Karpas-422 (cell line): ENCODE measurements around the gene UCK2. TPM values are rescaled to one million over a fixed set of nuclear protein-coding genes. Genes with fewer than 3 reads are reported as not detected.

Source experiments
- DNase-seq: peaks from one replicate; pipeline ENCODE4 v3.0.0-alpha.2; 2015
- H2AFZ ChIP-seq: fragments of 200-600 bp; sonication (generic); 2 replicates; pipeline ENCODE4 v1.6.1; 2014; ENCODE audit warnings: antibody characterized with exemption, low read length, mixed read lengths
- H3K27ac ChIP-seq: fragments of 200-600 bp; sonication (generic); 2 replicates; pipeline ENCODE4 v1.5.1; 2014; ENCODE audit warnings: mild to moderate bottlenecking, low read length, moderate library complexity
- H3K27me3 ChIP-seq: fragments of 200-600 bp; sonication (generic); 2 replicates; pipeline ENCODE4 v1.6.1; 2014; ENCODE audit warnings: low read length, mixed read lengths
- H3K36me3 ChIP-seq: fragments of 200-600 bp; sonication (generic); 2 replicates; pipeline ENCODE4 v1.6.1; 2014; ENCODE audit warnings: low read length, mixed read lengths; ENCODE audit not compliant: insufficient read depth
- H3K4me1 ChIP-seq: fragments of 200-600 bp; sonication (generic); 2 replicates; pipeline ENCODE4 v1.6.1; 2014; ENCODE audit warnings: mild to moderate bottlenecking, low read length, mixed read lengths
- H3K4me2 ChIP-seq: fragments of 200-600 bp; sonication (generic); 2 replicates; pipeline ENCODE4 v1.6.1; 2014; ENCODE audit warnings: low read length, low read depth, mild to moderate bottlenecking; ENCODE audit not compliant: poor library complexity, severe bottlenecking
- H3K4me3 ChIP-seq: fragments of 200-600 bp; sonication (generic); 2 replicates; pipeline ENCODE4 v1.5.1; 2014; ENCODE audit warnings: mild to moderate bottlenecking, antibody characterized with exemption, low read length, mixed read lengths
- H3K79me2 ChIP-seq: fragments of 200-600 bp; sonication (generic); 2 replicates; pipeline ENCODE4 v1.6.1; 2014; ENCODE audit warnings: mild to moderate bottlenecking, low read length, mixed read lengths
- H3K9ac ChIP-seq: fragments of 200-600 bp; sonication (generic); 2 replicates; pipeline ENCODE4 v1.6.0; 2014; ENCODE audit warnings: low read length
- H3K9me2 ChIP-seq: fragments of 200-600 bp; sonication (generic), shearing (Covaris generic); replicated peaks from 2 replicates; pipeline ENCODE4 v1.6.0; 2014; ENCODE audit warnings: mild to moderate bottlenecking, low read length, moderate library complexity; ENCODE audit not compliant: insufficient read depth
- H3K9me3 ChIP-seq: fragments of 300-700, 200-600 bp; sonication (generic); 2 replicates; pipeline ENCODE4 v1.6.1; 2014; ENCODE audit warnings: low read length, mixed read lengths
- H4K20me1 ChIP-seq: fragments of 200-600 bp; sonication (generic); 2 replicates; pipeline ENCODE4 v1.6.1; 2014; ENCODE audit warnings: mild to moderate bottlenecking, antibody characterized with exemption, low read length, low read depth; ENCODE audit not compliant: insufficient read depth
- total RNA-seq: library from RNA; depleted of rRNA; stranded (reverse); fragments of >200 nt; shearing (Covaris generic); gene quantifications from 2 replicates; pipeline ENCODE4 v1.2.3, GENCODE V29; 2014; ENCODE audit warnings: low replicate concordance

UCK2 gene
- total RNA-seq, 1 experiment from 2014 or later: 67.9 TPM

DNA sequence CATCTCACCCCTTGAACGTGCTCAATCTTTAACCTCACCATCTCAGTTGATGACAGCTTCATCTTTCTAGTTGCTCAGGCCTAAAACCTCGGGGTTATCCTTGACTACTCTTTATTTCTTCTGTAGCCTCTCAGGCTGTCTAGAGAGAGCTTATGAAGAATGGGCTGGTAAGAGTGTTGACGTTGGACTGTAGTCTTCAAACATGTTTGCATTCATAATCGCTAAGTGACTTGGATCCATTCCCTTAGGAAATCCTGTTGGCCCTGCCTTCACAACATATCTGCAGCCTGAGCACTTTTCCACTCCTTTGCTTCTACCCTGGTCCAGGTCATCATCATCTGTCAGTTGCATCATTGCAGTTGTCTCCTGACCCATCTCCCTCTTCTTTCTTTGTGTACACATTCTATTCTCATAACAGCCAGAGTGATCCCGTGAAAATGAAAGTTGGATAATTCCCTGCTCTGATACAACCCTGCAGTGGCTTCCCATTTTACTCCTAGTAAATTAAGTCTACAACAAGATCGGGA lies 10.5 kb downstream of the UCK2 start:
- no peaks in the 10 kb centered on the region for H3K9me3 ChIP-seq
- H3K9me2 ChIP-seq: no peaks in the 10 kb centered on the region
- no peak overlapping the region for H2AFZ ChIP-seq
- H3K4me3 ChIP-seq: no peak overlapping the region
- H3K4me2 ChIP-seq: no peak overlapping the region
- no peak overlapping the region for H3K9ac ChIP-seq
- H3K27ac ChIP-seq: no peak overlapping the region
- peaks cover 36% of the 10 kb centered on the region for H3K4me1 ChIP-seq
- DNase-seq: no peak
- no peaks in the 10 kb centered on the region for H3K27me3 ChIP-seq
- peaks cover 100% of the 10 kb centered on the region for H3K79me2 ChIP-seq
- no peaks in the 10 kb centered on the region for H3K36me3 ChIP-seq
- peaks cover 46% of the 10 kb centered on the region for H4K20me1 ChIP-seq

- Histone ChIP-seq H3K27ac (no peak overlapping the region), H3K9me2 (no peaks in the 10 kb centered on the region), H3K36me3 (no peaks in the 10 kb centered on the region), H2AFZ (no peak overlapping the region), H3K9ac (no peak overlapping the region), H4K20me1 (peaks cover 58% of the 10 kb centered on the region), H3K4me2 (no peak overlapping the region), H3K4me3 (no peak overlapping the region), H3K9me3 (no peaks in the 10 kb centered on the region), H3K79me2 (peaks cover 100% of the 10 kb centered on the region), H3K4me1 (peaks cover 27% of the 10 kb centered on the region), H3K27me3 (no peaks in the 10 kb centered on the region)
- no peak for DNase-seq
Measured at GRCh38 chr1:165840423-165840822, 13.0 kb downstream of the UCK2 start.

- no peaks in the 10 kb centered on the region for H3K9me2 ChIP-seq
Measured at GRCh38 chr1:165841582-165842017, 14.2 kb downstream of the UCK2 start.

GRCh38 chr1:165842023-165842670 lies 14.7 kb downstream of the UCK2 start:
- H3K9me2 ChIP-seq: no peaks in the 10 kb centered on the region
- no peaks in the 10 kb centered on the region for H3K27me3 ChIP-seq
- no peak overlapping the region for H3K9ac ChIP-seq
- peaks cover 100% of the 10 kb centered on the region for H3K79me2 ChIP-seq
- DNase-seq: no peak
- no peaks in the 10 kb centered on the region for H3K36me3 ChIP-seq
- peaks cover 16% of the 10 kb centered on the region for H3K4me1 ChIP-seq
- H3K4me2 ChIP-seq: no peak overlapping the region
- H3K9me3 ChIP-seq: no peaks in the 10 kb centered on the region
- H3K27ac ChIP-seq: no peak overlapping the region
- H2AFZ ChIP-seq: no peak overlapping the region
- H3K4me3 ChIP-seq: no peak overlapping the region
- peaks cover 54% of the 10 kb centered on the region for H4K20me1 ChIP-seq

More at GRCh38 chr1:165841582-165842017, 14.2 kb downstream of the UCK2 start:
- H4K20me1 ChIP-seq: peaks cover 60% of the 10 kb centered on the region
- no peak overlapping the region for H3K4me2 ChIP-seq
- no peak overlapping the region for H3K9ac ChIP-seq
- H3K36me3 ChIP-seq: no peaks in the 10 kb centered on the region
- peaks cover 100% of the 10 kb centered on the region for H3K79me2 ChIP-seq
- no peak overlapping the region for H3K4me3 ChIP-seq
- H3K27me3 ChIP-seq: no peaks in the 10 kb centered on the region
- H3K9me3 ChIP-seq: no peaks in the 10 kb centered on the region
- H3K27ac ChIP-seq: no peak overlapping the region
- H2AFZ ChIP-seq: no peak overlapping the region
- DNase-seq: no peak
- peaks cover 22% of the 10 kb centered on the region for H3K4me1 ChIP-seq

DNA sequence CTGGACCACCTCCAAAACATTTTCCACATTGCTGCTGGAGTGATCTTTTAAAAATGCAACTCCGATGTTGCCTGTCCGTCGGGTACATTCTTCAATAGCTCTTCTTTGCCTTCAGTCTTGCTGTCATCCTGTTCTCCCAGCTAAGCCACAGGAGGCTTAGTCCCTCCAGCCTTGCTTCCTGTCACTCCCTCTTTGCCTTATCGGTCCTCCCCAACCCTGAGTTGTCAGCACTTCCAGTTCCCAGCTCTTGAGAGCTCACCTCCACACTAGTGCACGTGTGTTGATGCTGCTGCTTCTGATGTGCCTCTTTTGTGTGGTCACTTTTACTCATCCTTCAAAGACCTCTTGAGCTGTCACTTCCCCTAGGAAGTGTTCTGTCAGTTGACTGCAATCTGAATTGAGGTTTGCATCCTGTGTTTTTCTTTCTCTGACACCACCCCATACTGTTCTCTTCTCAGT lies 15.3 kb downstream of the UCK2 start:
- Histone ChIP-seq H3K9ac (no peak overlapping the region), H3K27me3 (no peaks in the 10 kb centered on the region), H3K36me3 (no peaks in the 10 kb centered on the region), H3K4me1 (peaks cover 12% of the 10 kb centered on the region; the same call in 1 of the 2 replicates), H4K20me1 (peaks cover 56% of the 10 kb centered on the region), H3K4me2 (no peak overlapping the region), H3K9me3 (no peaks in the 10 kb centered on the region), H3K79me2 (peaks cover 100% of the 10 kb centered on the region), H2AFZ (no peak overlapping the region), H3K9me2 (no peaks in the 10 kb centered on the region), H3K27ac (no peak overlapping the region), H3K4me3 (no peak overlapping the region)
- no peak for DNase-seq

DNA sequence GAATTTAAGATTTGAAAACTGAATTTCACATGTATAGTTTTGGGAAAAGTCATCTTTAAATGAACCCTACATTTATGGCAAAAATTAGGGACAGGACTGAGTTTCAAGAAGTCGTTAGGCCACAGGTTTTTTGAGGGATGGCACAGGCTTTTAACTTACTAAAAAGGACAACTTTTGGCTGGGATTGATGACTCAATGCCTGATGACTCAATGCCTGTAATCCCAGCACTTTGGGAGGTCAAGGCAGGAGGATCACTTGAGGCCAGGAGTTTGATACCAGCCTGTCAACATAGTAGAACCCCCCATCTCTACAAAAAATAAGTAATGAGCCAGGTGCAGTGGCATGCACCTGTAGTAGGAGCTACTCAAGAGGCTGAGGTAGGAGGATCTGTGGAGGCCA lies 15.9 kb downstream of the UCK2 start:
- Histone ChIP-seq H3K9me3 (no peaks in the 10 kb centered on the region), H3K36me3 (no peaks in the 10 kb centered on the region), H3K9ac (no peak overlapping the region), H3K79me2 (peaks cover 100% of the 10 kb centered on the region), H2AFZ (no peak overlapping the region), H3K4me1 (peaks cover 12% of the 10 kb centered on the region; the same call in 1 of the 2 replicates), H3K9me2 (no peaks in the 10 kb centered on the region), H3K4me3 (no peak overlapping the region), H3K4me2 (no peak overlapping the region), H3K27ac (no peak overlapping the region), H4K20me1 (peaks cover 54% of the 10 kb centered on the region), H3K27me3 (no peaks in the 10 kb centered on the region)
- no peak for DNase-seq

DNA sequence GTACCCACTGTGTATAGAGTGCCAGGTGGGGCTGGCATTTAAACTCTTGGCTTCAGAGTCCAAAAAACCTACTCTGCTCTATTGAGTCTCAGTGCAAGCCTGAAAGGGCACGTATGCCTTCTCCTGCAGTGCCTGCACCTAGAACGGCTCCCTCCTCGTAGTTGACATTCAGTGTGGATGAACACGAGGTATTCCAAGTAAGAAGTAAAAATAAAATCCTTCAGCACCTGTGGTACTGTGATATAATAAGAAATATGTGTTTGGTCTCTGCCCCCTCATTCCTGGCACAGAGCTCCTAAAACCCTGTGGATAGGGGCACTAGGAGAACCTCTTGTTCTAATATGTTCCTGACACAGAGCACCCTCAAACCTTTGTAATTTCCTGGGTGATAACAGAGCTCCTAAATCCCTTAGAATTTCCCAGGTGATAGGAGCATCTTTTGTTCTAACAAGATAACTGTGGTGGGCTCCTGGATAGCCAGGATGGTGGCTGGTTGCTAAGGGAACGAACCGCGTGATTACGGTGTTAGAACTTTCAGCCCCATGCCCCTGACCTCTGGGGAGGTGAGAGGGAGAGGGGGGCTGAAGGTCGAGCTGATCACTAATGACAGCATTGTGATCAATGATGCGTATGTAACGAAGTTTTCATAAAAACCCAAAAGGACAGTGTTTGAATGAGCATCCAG lies 16.8 kb downstream of the UCK2 start:
- H4K20me1 ChIP-seq: peaks cover 51% of the 10 kb centered on the region
- H3K9me3 ChIP-seq: no peaks in the 10 kb centered on the region
- no peak for DNase-seq
- no peaks in the 10 kb centered on the region for H3K27me3 ChIP-seq
- no peak overlapping the region for H3K9ac ChIP-seq
- no peak overlapping the region for H3K4me2 ChIP-seq
- peaks cover 100% of the 10 kb centered on the region for H3K79me2 ChIP-seq
- no peaks in the 10 kb centered on the region for H3K9me2 ChIP-seq
- H3K4me3 ChIP-seq: no peak overlapping the region
- no peaks in the 10 kb centered on the region for H3K36me3 ChIP-seq
- H3K27ac ChIP-seq: no peak overlapping the region
- H3K4me1 ChIP-seq: peaks cover 18% of the 10 kb centered on the region
- H2AFZ ChIP-seq: no peak overlapping the region

GRCh38 chr1:165844933-165845332 lies 17.5 kb downstream of the UCK2 start:
- Histone ChIP-seq H3K4me3 (no peak overlapping the region), H3K9me3 (no peaks in the 10 kb centered on the region), H3K27ac (no peak overlapping the region), H3K4me1 (peaks cover 24% of the 10 kb centered on the region), H3K4me2 (no peak overlapping the region), H4K20me1 (peaks cover 50% of the 10 kb centered on the region), H3K79me2 (peaks cover 100% of the 10 kb centered on the region), H3K9me2 (no peaks in the 10 kb centered on the region), H3K9ac (no peak overlapping the region), H3K27me3 (no peaks in the 10 kb centered on the region), H2AFZ (no peak overlapping the region), H3K36me3 (no peaks in the 10 kb centered on the region)
- no peak for DNase-seq
